K562 (cell line): ENCODE data around the gene FGFRL1. TPM values are rescaled to one million over a fixed set of nuclear protein-coding genes. Genes with fewer than 3 reads are reported as not detected.
A peak's percentile ranks its signal among the peaks of the same experiment; 100 is the strongest.

Source experiments
- ATF1 ChIP-seq, 2 experiments: fragments of 450-650 bp in 1 of 2; IDR thresholded peaks; 2 replicates each; pipeline ENCODE4 v1.6.1; 2016; ENCODE audit warnings: missing compliant biosample characterization in 1 of 2, missing genetic modification characterization in 1 of 2
- GABPA ChIP-seq: fragments of 200-800 bp; sonication (Bioruptor generic); conservative IDR thresholded peaks from 2 replicates; pipeline ENCODE4 v1.6.1; 2016; ENCODE audit warnings: low read depth, missing genetic modification characterization, missing compliant biosample characterization
- GABPB1 ChIP-seq: sonication (generic); formaldehyde crosslinking; IDR thresholded peaks from 2 replicates; pipeline ENCODE4 v1.8.0; 2022; ENCODE audit warnings: mild to moderate bottlenecking, missing genetic modification reagents
- HOXB6 ChIP-seq: fragments of 250-450 bp; sonication (Bioruptor Pico); IDR thresholded peaks from 2 replicates; pipeline ENCODE4 v1.5.1; 2022; ENCODE audit warnings: mild to moderate bottlenecking, borderline replicate concordance
- NCOA1 ChIP-seq: fragments of 450-650 bp; IDR thresholded peaks from 2 replicates; pipeline ENCODE4 v1.6.1; 2016; ENCODE audit warnings: low read depth
- POLR2AphosphoS5 ChIP-seq: IDR thresholded peaks from 2 replicates; pipeline ENCODE4 v1.6.1; 2011; ENCODE audit warnings: mild to moderate bottlenecking, low read depth, low read length, moderate library complexity; ENCODE audit not compliant: control insufficient read depth, insufficient read depth
- RAD51 ChIP-seq: fragments of 450-650 bp; IDR thresholded peaks from 2 replicates; pipeline ENCODE4 v1.7.1; 2016; ENCODE audit warnings: low read depth, mild to moderate bottlenecking, borderline replicate concordance
- RNF2 ChIP-seq: sonication (generic); IDR thresholded peaks from 2 replicates; pipeline ENCODE4 v1.6.1; 2016
- SRF ChIP-seq, 2 experiments: fragments of 250-450, 450-650 bp in 1 of 2; sonication (Bioruptor Pico) in 1 of 2; sonication (generic) in 1 of 2; formaldehyde crosslinking; IDR thresholded peaks; 2 replicates each; pipeline versions ENCODE4 v1.5.0 to v1.5.1; 2020 to 2022; ENCODE audit warnings: mild to moderate bottlenecking in 1 of 2, missing genetic modification reagents in 1 of 2
- TAF7 ChIP-seq: fragments of 450-650 bp; IDR thresholded peaks from 2 replicates; pipeline ENCODE4 v1.6.1; 2016; ENCODE audit warnings: missing genetic modification characterization, missing compliant biosample characterization
- TCF3 ChIP-seq: sonication (generic); formaldehyde crosslinking; IDR thresholded peaks from 2 replicates; pipeline ENCODE4 v1.4.0; 2020; ENCODE audit warnings: mild to moderate bottlenecking, missing genetic modification reagents
- ZNF644 ChIP-seq: fragments of 200-800 bp; sonication (Bioruptor generic); IDR thresholded peaks from 2 replicates; pipeline ENCODE4 v1.6.1; 2016; ENCODE audit warnings: low read depth, missing genetic modification characterization, missing compliant biosample characterization
- polyA plus RNA-seq, 8 experiments: library from polyadenylated mRNA; depleted of rRNA in 4 of 8; stranded (reverse) in 5 of 8; unstranded in 3 of 8; fragments of >200 nt; fragmentation: Nextera tagmentation in 2 of 8; fragmentation: Illumina TruSeq in 1 of 8; extraction: Ambion mirVana in 2 of 8; extraction: Trizol in 1 of 8; gene quantifications; 2 replicates each; pipeline versions ENCODE4 v1.2.1 to v1.2.3, GENCODE V29; 2011 to 2014; ENCODE audit warnings: inconsistent platforms in 1 of 8, missing spikeins in 1 of 8
- total RNA-seq, 7 experiments: library from RNA; depleted of rRNA in 6 of 7; stranded (reverse); fragments of >200 nt in 6 of 7; fragmentation: Illumina TruSeq in 2 of 7; extraction: Trizol in 2 of 7; gene quantifications; 2 replicates each; pipeline versions ENCODE4 v1.2.1 to v1.2.3, GENCODE V29; 2011 to 2021; ENCODE audit warnings: low replicate concordance in 1 of 7
- TF ChIP-seq, protein P1 (sequence below): fragments of 450-650 bp; IDR thresholded peaks from 2 replicates; pipeline ENCODE4 v1.6.1; 2016; ENCODE audit warnings: mild to moderate bottlenecking, moderate library complexity
- TF ChIP-seq, protein P2 (sequence below): sonication (generic); formaldehyde crosslinking; IDR thresholded peaks from 2 replicates; pipeline ENCODE4 v1.5.0; 2020; ENCODE audit warnings: missing genetic modification reagents

The FGFRL1 gene
- total and polyA plus RNA-seq, 9 of the 15 experiments (the other 6 are each of a cell fraction or from before 2014, with no cell fraction given): 0.34 to 49.9 (median 14.6) TPM

DNA sequence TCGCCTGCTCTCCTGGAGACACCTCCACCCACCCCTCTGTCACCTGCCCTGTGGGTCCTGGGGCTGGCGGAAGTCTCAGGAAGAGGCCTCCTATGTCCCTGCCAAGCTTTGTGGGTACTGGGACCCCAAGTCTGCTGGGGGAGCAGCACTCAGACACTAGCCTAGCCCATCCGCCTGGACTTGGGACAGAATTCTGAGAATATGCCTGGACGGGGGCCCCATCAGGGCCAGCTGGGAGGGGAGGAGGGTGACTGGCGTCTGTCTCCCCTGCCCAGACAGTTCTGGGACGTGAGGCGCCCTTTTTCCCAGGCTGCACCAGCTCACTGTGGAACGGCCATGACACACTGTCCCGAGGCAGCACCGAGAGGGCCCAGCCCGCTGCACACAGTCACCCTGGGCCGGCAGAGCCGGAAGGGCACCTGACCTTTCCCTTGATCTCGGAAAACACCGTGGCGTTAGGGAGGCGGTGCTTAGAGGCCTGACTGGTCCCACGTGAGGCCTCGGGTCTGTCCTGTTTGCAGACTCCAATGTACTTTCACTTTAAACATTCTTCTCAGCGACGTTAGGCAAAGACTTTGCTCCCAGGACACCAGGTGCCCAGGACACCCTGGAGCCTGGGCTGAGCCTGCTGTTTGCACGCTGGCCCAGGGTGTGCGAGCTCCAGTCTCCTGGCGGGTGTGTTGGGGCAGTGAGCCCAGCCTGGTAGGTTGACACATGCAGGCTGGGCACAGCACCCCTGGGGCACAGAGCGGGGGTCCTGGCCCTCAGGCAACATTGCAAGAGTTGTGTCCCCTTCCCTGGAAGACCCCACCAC, 18.9 kb upstream of the FGFRL1 start (continued):
- TF ChIP-seq, protein P1, sequence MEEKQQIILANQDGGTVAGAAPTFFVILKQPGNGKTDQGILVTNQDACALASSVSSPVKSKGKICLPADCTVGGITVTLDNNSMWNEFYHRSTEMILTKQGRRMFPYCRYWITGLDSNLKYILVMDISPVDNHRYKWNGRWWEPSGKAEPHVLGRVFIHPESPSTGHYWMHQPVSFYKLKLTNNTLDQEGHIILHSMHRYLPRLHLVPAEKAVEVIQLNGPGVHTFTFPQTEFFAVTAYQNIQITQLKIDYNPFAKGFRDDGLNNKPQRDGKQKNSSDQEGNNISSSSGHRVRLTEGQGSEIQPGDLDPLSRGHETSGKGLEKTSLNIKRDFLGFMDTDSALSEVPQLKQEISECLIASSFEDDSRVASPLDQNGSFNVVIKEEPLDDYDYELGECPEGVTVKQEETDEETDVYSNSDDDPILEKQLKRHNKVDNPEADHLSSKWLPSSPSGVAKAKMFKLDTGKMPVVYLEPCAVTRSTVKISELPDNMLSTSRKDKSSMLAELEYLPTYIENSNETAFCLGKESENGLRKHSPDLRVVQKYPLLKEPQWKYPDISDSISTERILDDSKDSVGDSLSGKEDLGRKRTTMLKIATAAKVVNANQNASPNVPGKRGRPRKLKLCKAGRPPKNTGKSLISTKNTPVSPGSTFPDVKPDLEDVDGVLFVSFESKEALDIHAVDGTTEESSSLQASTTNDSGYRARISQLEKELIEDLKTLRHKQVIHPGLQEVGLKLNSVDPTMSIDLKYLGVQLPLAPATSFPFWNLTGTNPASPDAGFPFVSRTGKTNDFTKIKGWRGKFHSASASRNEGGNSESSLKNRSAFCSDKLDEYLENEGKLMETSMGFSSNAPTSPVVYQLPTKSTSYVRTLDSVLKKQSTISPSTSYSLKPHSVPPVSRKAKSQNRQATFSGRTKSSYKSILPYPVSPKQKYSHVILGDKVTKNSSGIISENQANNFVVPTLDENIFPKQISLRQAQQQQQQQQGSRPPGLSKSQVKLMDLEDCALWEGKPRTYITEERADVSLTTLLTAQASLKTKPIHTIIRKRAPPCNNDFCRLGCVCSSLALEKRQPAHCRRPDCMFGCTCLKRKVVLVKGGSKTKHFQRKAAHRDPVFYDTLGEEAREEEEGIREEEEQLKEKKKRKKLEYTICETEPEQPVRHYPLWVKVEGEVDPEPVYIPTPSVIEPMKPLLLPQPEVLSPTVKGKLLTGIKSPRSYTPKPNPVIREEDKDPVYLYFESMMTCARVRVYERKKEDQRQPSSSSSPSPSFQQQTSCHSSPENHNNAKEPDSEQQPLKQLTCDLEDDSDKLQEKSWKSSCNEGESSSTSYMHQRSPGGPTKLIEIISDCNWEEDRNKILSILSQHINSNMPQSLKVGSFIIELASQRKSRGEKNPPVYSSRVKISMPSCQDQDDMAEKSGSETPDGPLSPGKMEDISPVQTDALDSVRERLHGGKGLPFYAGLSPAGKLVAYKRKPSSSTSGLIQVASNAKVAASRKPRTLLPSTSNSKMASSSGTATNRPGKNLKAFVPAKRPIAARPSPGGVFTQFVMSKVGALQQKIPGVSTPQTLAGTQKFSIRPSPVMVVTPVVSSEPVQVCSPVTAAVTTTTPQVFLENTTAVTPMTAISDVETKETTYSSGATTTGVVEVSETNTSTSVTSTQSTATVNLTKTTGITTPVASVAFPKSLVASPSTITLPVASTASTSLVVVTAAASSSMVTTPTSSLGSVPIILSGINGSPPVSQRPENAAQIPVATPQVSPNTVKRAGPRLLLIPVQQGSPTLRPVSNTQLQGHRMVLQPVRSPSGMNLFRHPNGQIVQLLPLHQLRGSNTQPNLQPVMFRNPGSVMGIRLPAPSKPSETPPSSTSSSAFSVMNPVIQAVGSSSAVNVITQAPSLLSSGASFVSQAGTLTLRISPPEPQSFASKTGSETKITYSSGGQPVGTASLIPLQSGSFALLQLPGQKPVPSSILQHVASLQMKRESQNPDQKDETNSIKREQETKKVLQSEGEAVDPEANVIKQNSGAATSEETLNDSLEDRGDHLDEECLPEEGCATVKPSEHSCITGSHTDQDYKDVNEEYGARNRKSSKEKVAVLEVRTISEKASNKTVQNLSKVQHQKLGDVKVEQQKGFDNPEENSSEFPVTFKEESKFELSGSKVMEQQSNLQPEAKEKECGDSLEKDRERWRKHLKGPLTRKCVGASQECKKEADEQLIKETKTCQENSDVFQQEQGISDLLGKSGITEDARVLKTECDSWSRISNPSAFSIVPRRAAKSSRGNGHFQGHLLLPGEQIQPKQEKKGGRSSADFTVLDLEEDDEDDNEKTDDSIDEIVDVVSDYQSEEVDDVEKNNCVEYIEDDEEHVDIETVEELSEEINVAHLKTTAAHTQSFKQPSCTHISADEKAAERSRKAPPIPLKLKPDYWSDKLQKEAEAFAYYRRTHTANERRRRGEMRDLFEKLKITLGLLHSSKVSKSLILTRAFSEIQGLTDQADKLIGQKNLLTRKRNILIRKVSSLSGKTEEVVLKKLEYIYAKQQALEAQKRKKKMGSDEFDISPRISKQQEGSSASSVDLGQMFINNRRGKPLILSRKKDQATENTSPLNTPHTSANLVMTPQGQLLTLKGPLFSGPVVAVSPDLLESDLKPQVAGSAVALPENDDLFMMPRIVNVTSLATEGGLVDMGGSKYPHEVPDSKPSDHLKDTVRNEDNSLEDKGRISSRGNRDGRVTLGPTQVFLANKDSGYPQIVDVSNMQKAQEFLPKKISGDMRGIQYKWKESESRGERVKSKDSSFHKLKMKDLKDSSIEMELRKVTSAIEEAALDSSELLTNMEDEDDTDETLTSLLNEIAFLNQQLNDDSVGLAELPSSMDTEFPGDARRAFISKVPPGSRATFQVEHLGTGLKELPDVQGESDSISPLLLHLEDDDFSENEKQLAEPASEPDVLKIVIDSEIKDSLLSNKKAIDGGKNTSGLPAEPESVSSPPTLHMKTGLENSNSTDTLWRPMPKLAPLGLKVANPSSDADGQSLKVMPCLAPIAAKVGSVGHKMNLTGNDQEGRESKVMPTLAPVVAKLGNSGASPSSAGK: peak; percentile 75
- TF ChIP-seq, protein P2, sequence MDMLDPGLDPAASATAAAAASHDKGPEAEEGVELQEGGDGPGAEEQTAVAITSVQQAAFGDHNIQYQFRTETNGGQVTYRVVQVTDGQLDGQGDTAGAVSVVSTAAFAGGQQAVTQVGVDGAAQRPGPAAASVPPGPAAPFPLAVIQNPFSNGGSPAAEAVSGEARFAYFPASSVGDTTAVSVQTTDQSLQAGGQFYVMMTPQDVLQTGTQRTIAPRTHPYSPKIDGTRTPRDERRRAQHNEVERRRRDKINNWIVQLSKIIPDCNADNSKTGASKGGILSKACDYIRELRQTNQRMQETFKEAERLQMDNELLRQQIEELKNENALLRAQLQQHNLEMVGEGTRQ (CRISPR knock-in tag): peak; percentile 94
- TF ChIP-seq ATF1 (CRISPR knock-in tag; IDR thresholded peaks at IDR 0.05) (no peak), ATF1 (tag; IDR thresholded peaks at IDR 0.05) (peak; percentile 32; the same call in 1 of the 2 replicates), GABPB1 (CRISPR knock-in tag) (peak; percentile 52; the same call in 1 of the 2 replicates), TAF7 (tag) (0 out of 2 replicates have a peak, but pooled peaks have one; percentile 29), RNF2 (peak; percentile 54), NCOA1 (no peak), GABPA (tag) (peak; percentile 76), ZNF644 (0 out of 2 replicates have a peak, but pooled peaks have one; percentile 45), TCF3 (peak; percentile 52; the same call in 1 of the 2 replicates), RAD51 (peak; percentile 92), HOXB6 (CRISPR knock-in tag) (0 out of 2 replicates have a peak, but pooled peaks have one; percentile 16), POLR2AphosphoS5 (peak; percentile 66; the same call in 1 of the 2 replicates), SRF (CRISPR knock-in tag; IDR thresholded peaks at IDR 0.05) (peak in 1 of 2 experiments; percentile 77; a peak in 1 of 4 replicates)
